T1000 (cell line): ENCODE results near the gene PRKCA.
"Not testable (repeated sequence)": the region's sequence is repeated elsewhere in the genome, so short reads cannot be mapped to it uniquely, and the experiment has no call there.

ENCODE experiments used
- DNase-seq: peaks from one replicate; lab custom pipeline; 2025; ENCODE audit warnings: mixed read lengths; lab: John Stamatoyannopoulos, UW

PRKCA gene

DNA sequence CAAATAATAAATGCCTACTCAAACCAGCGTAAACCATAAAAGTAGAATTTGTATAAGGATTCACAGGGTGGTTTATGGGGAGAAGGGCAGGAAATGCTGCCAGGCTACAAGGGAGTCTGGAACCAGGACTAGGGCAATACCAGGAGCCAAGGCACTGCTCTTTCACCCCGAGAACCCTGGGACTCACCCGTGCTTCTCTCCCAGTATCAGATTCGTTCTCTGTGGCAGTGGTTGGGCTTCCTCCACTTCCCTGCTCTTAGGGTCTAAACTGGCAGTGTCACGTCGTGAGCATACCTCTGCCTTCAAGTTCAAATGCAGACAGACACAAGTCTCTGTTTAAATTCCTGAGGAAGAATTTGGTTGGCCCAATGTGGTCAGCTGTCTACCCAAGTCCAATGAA lies 49.3 kb downstream of the PRKCA start:
- DNase-seq = no peak

DNA sequence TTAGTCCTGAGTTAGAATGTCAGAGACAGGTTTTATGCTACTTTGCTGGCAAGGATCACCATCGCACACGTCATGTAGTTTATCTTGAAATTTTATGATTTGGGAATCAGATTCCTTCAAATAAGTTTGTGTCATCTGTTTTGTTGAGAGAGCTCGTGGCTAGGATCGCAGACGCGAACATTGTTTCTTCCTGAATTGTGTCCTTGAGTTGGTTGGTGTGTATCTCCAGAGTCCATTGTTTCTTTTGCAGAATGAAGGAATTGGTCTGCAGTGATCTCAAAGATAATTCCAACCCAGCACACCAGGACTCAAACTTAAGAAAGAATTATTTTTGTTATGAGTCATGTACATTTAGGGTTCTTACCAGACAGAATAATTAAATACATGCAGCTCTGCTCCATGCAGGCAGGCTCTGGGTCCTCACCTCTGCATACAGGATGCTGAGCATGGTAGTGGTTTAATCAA lies 51.6 kb downstream of the PRKCA start:
- no peak for DNase-seq

DNA sequence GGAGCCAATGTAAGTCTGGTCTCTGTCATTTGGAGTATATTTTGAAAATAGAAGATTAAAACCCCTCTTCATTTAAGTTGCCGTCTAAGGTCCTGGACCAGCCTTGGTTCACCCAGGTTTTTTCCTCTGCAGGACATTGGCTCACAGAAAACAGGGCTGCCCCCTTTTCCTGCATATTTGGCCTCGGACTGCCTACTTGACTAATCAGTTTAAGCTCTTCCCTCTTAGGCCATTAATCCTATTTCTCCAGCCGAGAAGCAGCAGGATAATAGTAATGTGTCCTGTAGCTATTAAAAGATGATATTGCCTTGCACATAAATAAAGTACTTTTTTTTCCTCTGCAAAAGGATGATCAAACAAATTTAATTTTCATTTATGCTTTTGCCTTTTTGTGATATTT lies 52.1 kb downstream of the PRKCA start:
- DNase-seq = no peak

- no peak for DNase-seq
Observed at GRCh38 chr17:66354981-66355380, 52.6 kb downstream of the PRKCA start.

DNA sequence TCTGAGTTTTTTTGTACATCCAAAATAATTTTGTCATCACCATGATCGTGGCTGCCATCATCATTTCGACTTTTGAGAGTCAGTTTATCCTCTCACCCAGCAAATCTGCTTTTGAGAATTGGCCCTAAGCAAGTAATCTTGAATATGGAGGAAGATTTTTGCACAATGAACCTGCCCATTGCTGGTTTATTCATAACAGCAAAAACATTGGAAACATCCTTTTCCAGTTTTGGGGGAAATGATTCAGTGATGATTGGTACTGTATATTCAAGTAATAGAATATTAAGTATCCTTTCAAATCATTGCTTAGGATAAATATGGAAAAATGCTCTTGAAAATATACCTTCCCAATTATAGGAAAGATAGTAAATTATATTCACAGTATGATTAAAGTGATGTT lies 53.1 kb downstream of the PRKCA start:
- DNase-seq = no peak

GRCh38 chr17:66357037-66357436 lies 54.6 kb downstream of the PRKCA start:
- DNase-seq = no peak

GRCh38 chr17:66359351-66359750 lies 56.9 kb downstream of the PRKCA start:
- no peak for DNase-seq

- DNase-seq = not testable (repeated sequence)
Observed at GRCh38 chr17:66360961-66361565, 58.6 kb downstream of the PRKCA start.

DNA sequence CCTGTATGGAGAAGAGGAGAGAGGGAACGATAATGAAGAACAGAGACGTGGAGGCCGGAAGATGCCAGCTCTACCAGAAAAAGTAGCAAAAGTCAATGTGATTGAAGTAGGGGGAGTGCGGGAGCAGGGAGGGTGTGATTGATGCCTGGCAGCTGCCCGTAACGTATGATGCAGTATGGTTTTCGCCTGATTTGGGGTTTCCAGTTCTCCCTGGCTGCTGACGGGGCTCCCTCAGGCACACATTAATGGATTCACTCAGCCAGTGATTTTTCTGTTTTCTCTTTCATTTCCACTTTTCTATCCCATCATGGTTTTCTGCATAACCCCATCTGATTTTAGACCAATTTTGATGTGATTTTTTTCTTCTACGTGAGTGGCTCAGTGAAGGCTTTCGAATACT lies 62.1 kb downstream of the PRKCA start:
- DNase-seq = no peak

GRCh38 chr17:66364990-66365490 lies 62.6 kb downstream of the PRKCA start:
- DNase-seq = no peak

- DNase-seq = no peak
Observed at GRCh38 chr17:66365903-66366302, 63.5 kb downstream of the PRKCA start.

DNA sequence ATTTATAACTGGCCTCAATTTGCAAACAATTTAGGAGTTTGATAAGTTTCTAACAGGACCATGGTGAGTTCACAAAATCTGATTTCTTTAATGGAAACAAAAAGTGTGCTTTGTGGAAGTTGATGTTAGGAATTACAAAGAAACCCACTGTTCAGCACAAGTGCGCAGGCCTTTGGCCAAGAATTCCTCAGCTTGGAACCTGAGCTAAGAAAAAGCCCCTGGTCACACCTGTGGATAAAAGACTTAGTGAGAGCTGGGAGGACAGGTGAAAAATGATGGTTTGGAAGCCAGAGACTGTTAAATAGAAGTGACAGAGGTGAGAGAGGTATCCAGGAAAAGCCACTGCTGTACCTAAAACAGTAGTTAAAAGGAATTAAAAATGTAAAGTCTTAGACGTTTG lies 64.7 kb downstream of the PRKCA start:
- DNase-seq = no peak

DNA sequence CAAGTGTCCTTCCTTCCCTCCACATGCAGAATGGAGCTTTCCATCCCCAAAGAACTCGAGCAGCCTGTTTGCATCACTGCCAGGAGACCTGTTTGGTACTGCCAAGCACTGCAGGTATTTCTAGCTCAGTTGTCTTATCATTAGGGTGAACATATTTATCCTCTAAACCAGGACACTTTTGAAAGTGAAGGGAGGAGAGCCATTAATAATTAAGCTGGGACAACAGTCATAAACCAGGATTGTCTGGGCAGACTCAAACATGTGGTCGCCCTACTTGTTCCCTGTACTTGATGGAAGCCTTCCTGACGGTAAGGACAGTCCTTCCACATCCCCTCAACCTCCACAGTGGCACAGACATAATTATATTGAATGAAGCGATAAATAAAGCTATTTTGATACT lies 67.4 kb downstream of the PRKCA start:
- no peak for DNase-seq

- DNase-seq = no peak
Observed at GRCh38 chr17:66371561-66371960, 69.1 kb downstream of the PRKCA start.

- no peak for DNase-seq
Observed at GRCh38 chr17:66372182-66372581, 69.8 kb downstream of the PRKCA start.

GRCh38 chr17:66373079-66373478 lies 70.7 kb downstream of the PRKCA start:
- no peak for DNase-seq

DNA sequence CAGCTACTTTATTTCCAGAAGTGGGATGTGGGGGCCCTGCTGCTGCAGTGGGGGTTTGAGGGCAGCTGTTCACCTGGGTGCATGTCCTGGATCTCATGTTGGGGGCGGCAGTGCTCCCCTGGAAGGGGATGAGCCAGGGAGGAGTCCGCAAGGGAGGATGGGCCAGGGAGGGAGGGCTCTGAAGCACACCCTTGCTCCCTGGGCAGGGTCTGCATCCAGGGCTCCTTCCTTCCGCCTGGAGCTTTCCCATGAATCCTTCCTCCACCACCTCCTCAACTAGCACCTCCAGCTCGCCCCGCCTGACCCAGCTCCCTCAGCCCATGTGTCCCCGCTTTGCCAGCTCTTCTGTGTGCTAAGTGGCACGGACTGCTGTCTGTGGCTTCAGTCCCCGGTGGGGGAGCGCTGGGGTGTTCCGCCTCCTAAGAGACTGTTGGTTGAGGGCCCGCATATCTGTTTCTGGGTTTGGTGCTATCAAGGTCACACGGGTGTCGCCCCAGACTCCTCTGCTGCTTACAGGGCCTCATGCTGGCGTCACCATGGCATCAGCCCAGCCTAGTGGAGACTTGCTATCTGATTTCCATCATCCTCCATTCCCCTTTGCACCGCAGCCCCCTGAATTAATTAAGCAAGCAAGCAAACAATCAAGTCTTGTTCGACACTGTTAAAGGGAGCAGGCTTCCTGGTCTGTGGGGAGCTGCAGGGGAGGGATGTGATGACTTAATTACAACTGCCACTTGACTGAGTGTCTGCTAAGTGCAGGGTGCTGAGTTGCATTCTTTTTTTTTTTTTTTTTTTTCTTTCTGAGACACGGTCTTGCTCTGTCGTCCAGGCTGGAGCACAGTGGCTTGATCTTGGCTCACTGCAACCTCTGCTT lies 71.8 kb downstream of the PRKCA start:
- DNase-seq = no peak

GRCh38 chr17:66375121-66375520 lies 72.7 kb downstream of the PRKCA start:
- no peak for DNase-seq

GRCh38 chr17:66378296-66378695 lies 75.9 kb downstream of the PRKCA start:
- no peak for DNase-seq

DNA sequence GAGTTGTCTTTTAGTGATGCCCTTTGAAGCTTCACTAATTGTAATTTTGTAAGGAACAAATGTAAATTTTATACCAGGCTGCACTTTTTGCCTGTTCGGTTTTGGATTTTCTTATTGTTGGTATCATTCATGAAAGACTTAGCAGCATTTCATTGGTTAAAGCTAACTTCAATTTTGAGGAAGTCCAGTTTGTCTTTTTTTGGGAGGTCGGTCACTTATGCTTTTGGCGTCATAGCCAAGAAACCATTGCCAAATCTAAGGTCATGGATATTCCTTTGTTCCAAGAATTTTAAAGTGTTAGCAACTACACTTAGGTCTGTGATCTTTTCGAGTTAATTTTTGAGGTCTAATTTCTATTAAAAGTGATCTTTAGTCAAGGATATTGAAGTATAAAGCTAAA lies 77.1 kb downstream of the PRKCA start:
- DNase-seq = no peak

DNA sequence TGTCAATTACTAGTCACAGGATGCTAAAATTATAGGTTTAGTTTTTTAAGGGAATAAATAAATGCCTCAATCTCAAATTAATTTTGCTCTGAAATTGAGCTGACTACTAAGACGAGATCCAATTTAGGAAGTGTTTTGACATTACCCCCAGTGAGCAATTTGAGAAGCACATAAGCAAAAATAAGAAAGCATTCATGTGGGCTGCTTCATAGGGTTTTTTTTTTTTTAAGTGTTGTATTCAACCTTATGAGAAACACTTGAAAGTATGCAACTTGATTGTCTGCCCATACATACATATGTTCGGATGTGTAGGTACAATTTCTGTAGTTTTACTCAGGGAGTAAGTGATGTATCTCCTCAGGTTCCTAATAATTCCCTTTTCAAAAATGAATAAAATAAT lies 77.6 kb downstream of the PRKCA start:
- no peak for DNase-seq

- no peak for DNase-seq
Observed at GRCh38 chr17:66381701-66382362, 79.4 kb downstream of the PRKCA start.

- DNase-seq = no peak
Observed at GRCh38 chr17:66383333-66383732, 80.9 kb downstream of the PRKCA start.
